Body of pancreas (tissue), 4 donors: ENCODE measurements around the gene TTC28. TPM values are rescaled to one million over a fixed set of nuclear protein-coding genes. Genes with fewer than 3 reads are reported as not detected.

Experiments
- ATAC-seq: fragments of 150-250 bp; one replicate; pipeline ENCODE4 v1.9.1; 2016
- DNase-seq, 4 donors: peaks; one replicate each; pipeline ENCODE4 v3.0.0-alpha.2; 2019
- H3K27ac ChIP-seq, 4 donors: fragments of 200-600 bp; sonication (generic); 1 replicate in 3 of 4; 2 replicates in 1 of 4; pipeline versions ENCODE4 v1.5.1 to v1.6.1; 2016 to 2019; ENCODE audit warnings: mild to moderate bottlenecking in 1 of 4, mixed read lengths in 1 of 4, moderate library complexity in 1 of 4
- H3K27me3 ChIP-seq, 2 donors: fragments of 200-600 bp; sonication (generic); one replicate each; pipeline ENCODE4 v1.6.0; 2016; ENCODE audit warnings: mild to moderate bottlenecking in 1 of 2
- H3K36me3 ChIP-seq, 2 donors: fragments of 200-600 bp; sonication (generic); replicated peaks in 1 of 2; 2 replicates each; pipeline ENCODE4 v1.5.1; 2016; ENCODE audit warnings: low read depth in 2 of 2; ENCODE audit not compliant: insufficient read depth in 1 of 2
- H3K4me1 ChIP-seq: fragments of 200-600 bp; sonication (generic); one replicate; pipeline ENCODE4 v1.6.0; 2016
- H3K4me3 ChIP-seq, 2 donors: fragments of 200-600 bp; sonication (generic); 1 replicate in 1 of 2; 2 replicates in 1 of 2; pipeline ENCODE4 v1.5.1; 2016 to 2019
- H3K9me3 ChIP-seq, 3 donors: fragments of 200-600 bp; sonication (generic); 1 replicate in 2 of 3; 2 replicates in 1 of 3; pipeline ENCODE4 v1.5.1; 2016
- CTCF ChIP-seq, 7 experiments: fragments of 450-650 bp in 4 of 7; fragments of 200-600 bp in 3 of 7; sonication (generic) in 3 of 7; IDR thresholded peaks; one replicate each; pipeline ENCODE4 v1.5.1; 2016 to 2019; ENCODE audit warnings: antibody characterized with exemption in 7 of 7
- POLR2A ChIP-seq, 3 donors: fragments of 450-650 bp; IDR thresholded peaks; one replicate each; pipeline ENCODE4 v1.6.1; 2016; ENCODE audit warnings: antibody characterized with exemption in 3 of 3, mild to moderate bottlenecking in 2 of 3
- WGBS, 2 donors: methylation state at CpG; one replicate each; pipeline ENCODE4 v1.1.5; 2017; 5-methylcytosine and 5-hydroxymethylcytosine counted together
- intact Hi-C: fragments of 100-400 bp; cut with DNase I; formaldehyde crosslinking; loops from one replicate; pipeline ENCODE4 v1.15.1; 2023
- total RNA-seq, 2 donors: library from RNA; depleted of rRNA; stranded (reverse); fragments of >200 nt; gene quantifications; one replicate each; pipeline ENCODE4 v1.1.0, GENCODE V29; 2016

The TTC28 gene
- total RNA-seq, 2 donors from 2014 or later, result 21.0 to 87.3 TPM

GRCh38 chr22:28328756-28329155, 350.9 kb downstream of the TTC28 start:
- TF ChIP-seq CTCF (IDR thresholded peaks at IDR 0.05), result no peak
- Histone ChIP-seq H3K27ac (no peak overlapping the region), H3K4me1 (no peaks in the 10 kb centered on the region), H3K9me3 (no peaks in the 10 kb centered on the region), H3K4me3 (no peak overlapping the region), H3K27me3 (no peaks in the 10 kb centered on the region), H3K36me3 (no peaks in the 10 kb centered on the region)
- intact Hi-C loops, result no loop called here
- 97 to 100% methylated on average over 1 of the region's 1 CpG for WGBS, 2 donors
- DNase-seq, result no peak
- ATAC-seq, result no peak

GRCh38 chr22:28316014-28316413, 363.6 kb downstream of the TTC28 start:
- Histone ChIP-seq H3K4me3 (no peak overlapping the region), H3K4me1 (no peaks in the 10 kb centered on the region), H3K27me3 (no peaks in the 10 kb centered on the region), H3K36me3 (no peaks in the 10 kb centered on the region), H3K27ac (no peak overlapping the region), H3K9me3 (no peaks in the 10 kb centered on the region)
- intact Hi-C loops, result no loop called here
- WGBS, 2 donors, result 58 to 67% methylated on average over 4 of the region's 4 CpGs
- ATAC-seq, result no peak
- no peak for TF ChIP-seq POLR2A (IDR thresholded peaks at IDR 0.05)
- TF ChIP-seq CTCF (IDR thresholded peaks at IDR 0.05), result no peak
- DNase-seq, result peak in 3 of 4 donors; percentile 2 to 41 (median 21)

GRCh38 chr22:28314959-28315358, 364.7 kb downstream of the TTC28 start:
- TF ChIP-seq POLR2A (IDR thresholded peaks at IDR 0.05) (no peak), CTCF (IDR thresholded peaks at IDR 0.05) (no peak)
- intact Hi-C loops, result no loop called here
- ATAC-seq (no peak), DNase-seq (no peak)
- H3K4me3 ChIP-seq, result no peak overlapping the region
- H3K27me3 ChIP-seq, result no peaks in the 10 kb centered on the region
- H3K36me3 ChIP-seq, result no peaks in the 10 kb centered on the region
- no peak overlapping the region for H3K27ac ChIP-seq
- H3K4me1 ChIP-seq, result no peaks in the 10 kb centered on the region
- H3K9me3 ChIP-seq, result no peaks in the 10 kb centered on the region
- WGBS, 2 donors, result 90 to 93% methylated on average over 1 of the region's 1 CpG

GRCh38 chr22:28310299-28310698, 369.3 kb downstream of the TTC28 start:
- no peak for ATAC-seq
- H3K9me3 ChIP-seq, result no peaks in the 10 kb centered on the region

More at GRCh38 chr22:28310299-28310698, 369.3 kb downstream of the TTC28 start:
- Histone ChIP-seq H3K4me3 (no peak overlapping the region), H3K27ac (no peak overlapping the region), H3K4me1 (peaks cover 6% of the 10 kb centered on the region), H3K36me3 (no peaks in the 10 kb centered on the region), H3K27me3 (no peaks in the 10 kb centered on the region)
- TF ChIP-seq POLR2A (IDR thresholded peaks at IDR 0.05) (no peak), CTCF (IDR thresholded peaks at IDR 0.05) (no peak)
- intact Hi-C loops, result no loop called here
- no peak for DNase-seq
- WGBS, 2 donors, result 83 to 87% methylated on average over 1 of the region's 1 CpG
